Fibroblast of lung (primary cell): ENCODE results near the gene FAM25A. TPM values are rescaled to one million over a fixed set of nuclear protein-coding genes. Genes with fewer than 3 reads are reported as not detected.
"Not testable (repeated sequence)": the region's sequence is repeated elsewhere in the genome, so short reads cannot be mapped to it uniquely, and the experiment has no call there.

Experiments
- DNase-seq, 2 donors: peaks; one replicate each; pipeline versions ENCODE4 v3.0.0 to v3.0.0-alpha.2; 2010; ENCODE audit warnings: low read depth in 2 of 2
- H2AFZ ChIP-seq: 2 replicates; pipeline ENCODE4 v1.5.1; 2012; ENCODE audit warnings: low read length, control low read depth, inconsistent platforms
- H3K27ac ChIP-seq: 2 replicates; pipeline ENCODE4 v1.5.1; 2011; ENCODE audit warnings: low read length, control low read depth; ENCODE audit not compliant: insufficient read depth
- H3K27me3 ChIP-seq: 2 replicates; pipeline ENCODE4 v1.5.1; 2011; ENCODE audit warnings: mild to moderate bottlenecking, low read length; ENCODE audit not compliant: control insufficient read depth, insufficient read depth
- H3K36me3 ChIP-seq: 2 replicates; pipeline ENCODE4 v1.5.1; 2011; ENCODE audit warnings: low read length; ENCODE audit not compliant: control insufficient read depth, insufficient read depth
- H3K4me1 ChIP-seq: 2 replicates; pipeline ENCODE4 v1.5.1; 2011; ENCODE audit warnings: low read length; ENCODE audit not compliant: control insufficient read depth, insufficient read depth; ENCODE audit errors: extremely low read depth
- H3K4me2 ChIP-seq: 2 replicates; pipeline ENCODE4 v1.5.1; 2011; ENCODE audit warnings: low read length, control low read depth; ENCODE audit not compliant: insufficient read depth; ENCODE audit errors: extremely low read depth
- H3K4me3 ChIP-seq, 4 experiments: fragments of 200-600 bp in 1 of 4; sonication (generic) in 1 of 4; replicated peaks in 1 of 4; 2 replicates each; pipeline ENCODE4 v1.5.1; 2011 to 2016; ENCODE audit warnings: low read length in 4 of 4, low read depth in 3 of 4, mild to moderate bottlenecking in 3 of 4, control low read depth in 2 of 4, inconsistent platforms in 1 of 4, mixed read lengths in 1 of 4; ENCODE audit not compliant: insufficient read depth in 1 of 4; ENCODE audit errors: control extremely low read depth in 1 of 4
- H3K79me2 ChIP-seq: 2 replicates; pipeline ENCODE4 v1.5.1; 2012; ENCODE audit warnings: mild to moderate bottlenecking, low read length, inconsistent platforms; ENCODE audit not compliant: control insufficient read depth, insufficient read depth
- H3K9ac ChIP-seq: 2 replicates; pipeline ENCODE4 v1.5.1; 2011; ENCODE audit warnings: mild to moderate bottlenecking, low read length, control low read depth; ENCODE audit not compliant: insufficient read depth
- H3K9me3 ChIP-seq: 2 replicates; pipeline ENCODE4 v1.5.1; 2012; ENCODE audit warnings: low read depth, low read length; ENCODE audit not compliant: control insufficient read depth, insufficient read depth
- H4K20me1 ChIP-seq: 2 replicates; pipeline ENCODE4 v1.5.1; 2011; ENCODE audit warnings: low read length; ENCODE audit not compliant: control insufficient read depth, insufficient read depth; ENCODE audit errors: extremely low read depth
- CTCF ChIP-seq, 2 donors: IDR thresholded peaks in 1 of 2; conservative IDR thresholded peaks in 1 of 2; 1 replicate in 1 of 2; 2 replicates in 1 of 2; pipeline ENCODE4 v1.5.1; 2011 to 2012; ENCODE audit warnings: low read length in 2 of 2, control low read depth in 1 of 2, inconsistent platforms in 1 of 2, low read depth in 1 of 2, mild to moderate bottlenecking in 1 of 2
- EZH2 ChIP-seq: IDR thresholded peaks from 2 replicates; pipeline ENCODE4 v1.5.1; 2012; ENCODE audit warnings: low read length, control low read depth, mild to moderate bottlenecking; ENCODE audit errors: missing control alignments
- polyA plus RNA-seq, 2 donors: library from polyadenylated mRNA; depleted of rRNA in 1 of 2; stranded (reverse) in 1 of 2; unstranded in 1 of 2; fragments of >200 nt; gene quantifications; 2 replicates each; pipeline ENCODE4 v1.2.1, GENCODE V29; 2011 to 2012; ENCODE audit warnings: missing spikeins in 1 of 2
- total RNA-seq: library from RNA; depleted of rRNA; stranded (reverse); fragments of >200 nt; gene quantifications from 2 replicates; pipeline ENCODE4 v1.2.1, GENCODE V29; 2014

FAM25A gene
- total and polyA plus RNA-seq, 2 donors (not counting 1 experiment from before 2014, with no cell fraction given), result not detected

- Histone ChIP-seq H3K4me2 (no peak overlapping the region), H3K79me2 (no peaks in the 10 kb centered on the region), H2AFZ (no peak overlapping the region), H3K4me3 (no peak overlapping the region), H3K9ac (no peak overlapping the region), H4K20me1 (no peaks in the 10 kb centered on the region), H3K4me1 (no peaks in the 10 kb centered on the region), H3K27ac (no peak overlapping the region), H3K9me3 (no peaks in the 10 kb centered on the region), H3K36me3 (no peaks in the 10 kb centered on the region), H3K27me3 (no peaks in the 10 kb centered on the region)
- DNase-seq, result peak in 1 of 2 donors; percentile 8
- no peak for TF ChIP-seq CTCF (conservative IDR thresholded peaks at IDR 0.05 in 1 of 2, IDR thresholded peaks at IDR 0.05 in 1 of 2; ENCODE audit: low read depth in 1 of 2, low read length in 2 of 2)
Measured at GRCh38 chr10:87038286-87038717, 18.2 kb downstream of the FAM25A start.

- H3K4me2 ChIP-seq, result no peak overlapping the region
- H2AFZ ChIP-seq, result no peak overlapping the region
- H3K36me3 ChIP-seq, result no peaks in the 10 kb centered on the region
- no peaks in the 10 kb centered on the region for H3K9me3 ChIP-seq
- H3K4me3 ChIP-seq, result no peak overlapping the region
- TF ChIP-seq CTCF (conservative IDR thresholded peaks at IDR 0.05 in 1 of 2, IDR thresholded peaks at IDR 0.05 in 1 of 2; ENCODE audit: low read depth in 1 of 2, low read length in 2 of 2) (no peak), EZH2 (no peak)
- no peak overlapping the region for H3K27ac ChIP-seq
- H3K9ac ChIP-seq, result no peak overlapping the region
- no peaks in the 10 kb centered on the region for H3K79me2 ChIP-seq
- DNase-seq, result peak in 1 of 2 donors; percentile 21
- no peaks in the 10 kb centered on the region for H4K20me1 ChIP-seq
- H3K27me3 ChIP-seq, result no peaks in the 10 kb centered on the region
- no peaks in the 10 kb centered on the region for H3K4me1 ChIP-seq
Measured at GRCh38 chr10:87038786-87039185, 18.7 kb downstream of the FAM25A start.

- H3K4me3 ChIP-seq, H3K36me3 ChIP-seq, H4K20me1 ChIP-seq, H3K27me3 ChIP-seq, H3K4me1 ChIP-seq, H3K9me3 ChIP-seq, DNase-seq, H3K27ac ChIP-seq, H3K9ac ChIP-seq, H2AFZ ChIP-seq, H3K4me2 ChIP-seq, H3K79me2 ChIP-seq: not testable (repeated sequence)
Measured at GRCh38 chr10:87043579-87043978, 23.5 kb downstream of the FAM25A start.
